SHP77 (cell line): ENCODE measurements around the gene LRBA.

Experiments used
- DNase-seq, 2 experiments: peaks; one replicate each; lab custom pipeline; 2025; lab: John Stamatoyannopoulos, UW

Gene LRBA

GRCh38 chr4:150725957-150726523 is 289.0 kb downstream of the LRBA start:
- DNase-seq: no peak

- no peak for DNase-seq
Observed at GRCh38 chr4:150723727-150724411, 291.2 kb downstream of the LRBA start.

GRCh38 chr4:150722908-150723362 is 292.1 kb downstream of the LRBA start:
- DNase-seq: no peak

- no peak for DNase-seq
Observed at GRCh38 chr4:150720973-150721518, 294.0 kb downstream of the LRBA start.

- DNase-seq: no peak
Observed at GRCh38 chr4:150717952-150718351, 297.1 kb downstream of the LRBA start.

- no peak for DNase-seq
Observed at GRCh38 chr4:150714462-150715438, 300.3 kb downstream of the LRBA start.

- no peak for DNase-seq
Observed at GRCh38 chr4:150713251-150713650, 301.8 kb downstream of the LRBA start.

- DNase-seq: no peak
Observed at GRCh38 chr4:150710770-150711375, 304.2 kb downstream of the LRBA start.

- no peak for DNase-seq
Observed at GRCh38 chr4:150708004-150708403, 307.1 kb downstream of the LRBA start.

GRCh38 chr4:150699599-150699998 is 315.5 kb downstream of the LRBA start:
- DNase-seq: no peak

- DNase-seq: no peak
Observed at GRCh38 chr4:150695162-150695561, 319.9 kb downstream of the LRBA start.

GRCh38 chr4:150694438-150694837 is 320.6 kb downstream of the LRBA start:
- DNase-seq: no peak

GRCh38 chr4:150683775-150684350 is 331.2 kb downstream of the LRBA start:
- DNase-seq: no peak

- DNase-seq: no peak
Observed at GRCh38 chr4:150682126-150682525, 333.0 kb downstream of the LRBA start.

- DNase-seq: no peak
Observed at GRCh38 chr4:150681063-150681462, 334.0 kb downstream of the LRBA start.

GRCh38 chr4:150680651-150681050 is 334.4 kb downstream of the LRBA start:
- DNase-seq: no peak

GRCh38 chr4:150679765-150680343 is 335.2 kb downstream of the LRBA start:
- no peak for DNase-seq

GRCh38 chr4:150679018-150679764 is 335.9 kb downstream of the LRBA start:
- no peak for DNase-seq

GRCh38 chr4:150673793-150674192 is 341.3 kb downstream of the LRBA start:
- no peak for DNase-seq

- no peak for DNase-seq
Observed at GRCh38 chr4:150668824-150669223, 346.3 kb downstream of the LRBA start.
